Right kidney (tissue), 1 donor: Measurements from ENCODE around the gene DSCAML1.

Experiments
- DNase-seq: peaks from one replicate; pipeline ENCODE4 v3.0.0-alpha.2; 2016

The DSCAML1 gene

GRCh38 chr11:117720061-117720511 lies 76.9 kb downstream of the DSCAML1 start:
- DNase-seq: no peak

GRCh38 chr11:117719480-117719879 lies 77.5 kb downstream of the DSCAML1 start:
- no peak for DNase-seq

- no peak for DNase-seq
These were observed 79.3 kb downstream of the DSCAML1 start for GRCh38 chr11:117717485-117718314.

- DNase-seq: no peak
These were observed 80.2 kb downstream of the DSCAML1 start for GRCh38 chr11:117716521-117717440.

- DNase-seq: no peak
These were observed 81.2 kb downstream of the DSCAML1 start for GRCh38 chr11:117715801-117716200.

- peak; percentile 52 for DNase-seq
These were observed 83.5 kb downstream of the DSCAML1 start for GRCh38 chr11:117713538-117713991.

- DNase-seq: no peak
These were observed 84.5 kb downstream of the DSCAML1 start for GRCh38 chr11:117712530-117712929.

GRCh38 chr11:117711331-117711730 lies 85.7 kb downstream of the DSCAML1 start:
- DNase-seq: no peak

- no peak for DNase-seq
These were observed 86.8 kb downstream of the DSCAML1 start for GRCh38 chr11:117710211-117710610.

- no peak for DNase-seq
These were observed 90.6 kb downstream of the DSCAML1 start for GRCh38 chr11:117706322-117706814.

- no peak for DNase-seq
These were observed 91.2 kb downstream of the DSCAML1 start for GRCh38 chr11:117705866-117706265.

GRCh38 chr11:117704395-117705100 lies 92.5 kb downstream of the DSCAML1 start:
- DNase-seq: no peak

GRCh38 chr11:117702946-117703598 lies 93.9 kb downstream of the DSCAML1 start:
- DNase-seq: no peak

- DNase-seq: no peak
These were observed 95.2 kb downstream of the DSCAML1 start for GRCh38 chr11:117701781-117702180.

- no peak for DNase-seq
These were observed 96.5 kb downstream of the DSCAML1 start for GRCh38 chr11:117700551-117700950.

GRCh38 chr11:117697319-117697718 lies 99.7 kb downstream of the DSCAML1 start:
- DNase-seq: no peak

- no peak for DNase-seq
These were observed 100.5 kb downstream of the DSCAML1 start for GRCh38 chr11:117696540-117696939.

GRCh38 chr11:117693344-117693743 lies 103.7 kb downstream of the DSCAML1 start:
- DNase-seq: no peak

- no peak for DNase-seq
These were observed 105.5 kb downstream of the DSCAML1 start for GRCh38 chr11:117691516-117691915.

- DNase-seq: no peak
These were observed 105.8 kb downstream of the DSCAML1 start for GRCh38 chr11:117691218-117691514.

- DNase-seq: no peak
These were observed 106.4 kb downstream of the DSCAML1 start for GRCh38 chr11:117690484-117691217.
